DMS114 treated with DMSO at 0.1 percent for 48 hours (cell line): ENCODE measurements around the gene MYO1B.

ENCODE experiments used
- DNase-seq: peaks from one replicate; lab custom pipeline; 2025; ENCODE audit not compliant: unreplicated experiment; lab: John Stamatoyannopoulos, UW

Gene MYO1B

GRCh38 chr2:191257934-191258333, 12.7 kb downstream of the MYO1B start:
- no peak for DNase-seq

- DNase-seq: no peak
These were observed 13.8 kb downstream of the MYO1B start for GRCh38 chr2:191258996-191259395.

GRCh38 chr2:191262436-191262835, 17.2 kb downstream of the MYO1B start:
- DNase-seq: no peak

GRCh38 chr2:191263050-191263449, 17.8 kb downstream of the MYO1B start:
- no peak for DNase-seq

- DNase-seq: no peak
These were observed 19.5 kb downstream of the MYO1B start for GRCh38 chr2:191264647-191265081.

- no peak for DNase-seq
These were observed 20.3 kb downstream of the MYO1B start for GRCh38 chr2:191265311-191266170.

GRCh38 chr2:191266201-191266600, 21.0 kb downstream of the MYO1B start:
- DNase-seq: no peak

- DNase-seq: no peak
These were observed 23.4 kb downstream of the MYO1B start for GRCh38 chr2:191268596-191268995.

GRCh38 chr2:191270306-191271161, 25.3 kb downstream of the MYO1B start:
- DNase-seq: no peak

- DNase-seq: no peak
These were observed 26.9 kb downstream of the MYO1B start for GRCh38 chr2:191272064-191272463.

- no peak for DNase-seq
These were observed 29.2 kb downstream of the MYO1B start for GRCh38 chr2:191274413-191274815.

GRCh38 chr2:191276792-191277465, 31.7 kb downstream of the MYO1B start:
- no peak for DNase-seq

GRCh38 chr2:191280290-191280689, 35.1 kb downstream of the MYO1B start:
- no peak for DNase-seq

GRCh38 chr2:191280834-191281756, 35.9 kb downstream of the MYO1B start:
- no peak for DNase-seq

GRCh38 chr2:191285252-191285651, 40.0 kb downstream of the MYO1B start:
- no peak for DNase-seq

- no peak for DNase-seq
These were observed 42.6 kb downstream of the MYO1B start for GRCh38 chr2:191287820-191288219.

GRCh38 chr2:191289049-191289448, 43.8 kb downstream of the MYO1B start:
- no peak for DNase-seq

- no peak for DNase-seq
These were observed 46.3 kb downstream of the MYO1B start for GRCh38 chr2:191291471-191291870.

- no peak for DNase-seq
These were observed 47.7 kb downstream of the MYO1B start for GRCh38 chr2:191292869-191293268.

- DNase-seq: no peak
These were observed 49.9 kb downstream of the MYO1B start for GRCh38 chr2:191295088-191295487.
